BJ (cell line): ENCODE data around the gene SYNPO2. TPM values are rescaled to one million over a fixed set of nuclear protein-coding genes. Genes with fewer than 3 reads are reported as not detected.

Source experiments
- CTCF ChIA-PET: fragments of 350-600 bp; formaldehyde crosslinking; extraction: SDS; loops from one replicate; lab custom pipeline; 2021; ENCODE audit warnings: antibody characterized with exemption, inconsistent platforms; lab: Yijun Ruan, JAX
- POLR2A ChIA-PET: fragments of 300-600 bp; sonication (Branson Sonifier 250); formaldehyde crosslinking; extraction: SDS; loops from one replicate; lab custom pipeline; 2021; ENCODE audit warnings: antibody characterized with exemption; lab: Charles Lee
- DNase-seq: peaks from one replicate; pipeline ENCODE4 v3.0.0-alpha.2; 2011; ENCODE audit warnings: low read depth
- H3K27me3 ChIP-seq: 2 replicates; pipeline ENCODE4 v1.6.0; 2011; ENCODE audit warnings: low read length; ENCODE audit not compliant: control insufficient read depth, insufficient read depth
- H3K36me3 ChIP-seq: 2 replicates; pipeline ENCODE4 v1.5.1; 2011; ENCODE audit warnings: low read length; ENCODE audit not compliant: control insufficient read depth, insufficient read depth
- H3K4me3 ChIP-seq: 2 replicates; pipeline ENCODE4 v1.5.1; 2011; ENCODE audit warnings: low read depth, mild to moderate bottlenecking, control low read depth, low read length
- CTCF ChIP-seq: IDR thresholded peaks from 2 replicates; pipeline ENCODE4 v1.5.1; 2011; ENCODE audit warnings: low read depth, mild to moderate bottlenecking, control low read depth, inconsistent platforms, low read length, moderate library complexity; ENCODE audit not compliant: insufficient read depth
- polyA plus RNA-seq: library from polyadenylated mRNA; depleted of rRNA; stranded (reverse); fragments of >200 nt; gene quantifications from 2 replicates; pipeline ENCODE4 v1.2.3, GENCODE V29; 2011

SYNPO2 gene
- polyA plus RNA-seq, 1 experiment = 39.9 TPM

- no peak for DNase-seq
- ChIA-PET CTCF (interaction anchor here (1.6 to 6.3 kb wide), 2 partner anchors 10 to 56 kb away, joined by 3 to 37 read pairs; no protein-coding TSS in a partner anchor), POLR2A (interaction anchor here (0.5 kb wide), 1 partner anchor 174 kb away, joined by 3 read pairs; the partner anchor contains the start of gene USP53)
- H3K36me3 ChIP-seq = no peaks in the 10 kb centered on the region
- H3K4me3 ChIP-seq = no peak overlapping the region
- no peaks in the 10 kb centered on the region for H3K27me3 ChIP-seq
- TF ChIP-seq CTCF = no peak
These were observed 150.5 kb downstream of the SYNPO2 start for GRCh38 chr4:119039160-119039559.

GRCh38 chr4:119039779-119040178, 151.1 kb downstream of the SYNPO2 start:
- DNase-seq = no peak
- H3K27me3 ChIP-seq = no peaks in the 10 kb centered on the region
- CTCF ChIA-PET = interaction anchor here (0.6 to 6.3 kb wide), 8 partner anchors 9 to 187 kb away, joined by 3 to 37 read pairs (median 4); no protein-coding TSS in a partner anchor
- no peaks in the 10 kb centered on the region for H3K36me3 ChIP-seq
- no peak overlapping the region for H3K4me3 ChIP-seq
- POLR2A ChIA-PET = interaction anchor here (1.4 to 1.5 kb wide), 2 partner anchors 24 to 174 kb away, joined by 5 to 13 read pairs; partner anchors contain the start of gene USP53
- peak; percentile 26; the same call in 1 of the 2 replicates for TF ChIP-seq CTCF

- CTCF ChIA-PET = interaction anchor here (0.6 to 6.3 kb wide), 11 partner anchors 9 to 259 kb away, joined by 3 to 37 read pairs (median 3); no protein-coding TSS in a partner anchor
- TF ChIP-seq CTCF = no peak
These were observed 151.6 kb downstream of the SYNPO2 start for GRCh38 chr4:119040261-119040660.

GRCh38 chr4:119040694-119041185, 152.1 kb downstream of the SYNPO2 start:
- CTCF ChIA-PET = interaction anchor here (0.6 to 6.3 kb wide), 18 partner anchors 10 to 258 kb away, joined by 3 to 37 read pairs (median 3); partner anchors contain the start of gene USP53

More at GRCh38 chr4:119040261-119040660, 151.6 kb downstream of the SYNPO2 start:
- Histone ChIP-seq H3K27me3 (no peaks in the 10 kb centered on the region), H3K4me3 (no peak overlapping the region), H3K36me3 (no peaks in the 10 kb centered on the region)
- no peak for DNase-seq
- POLR2A ChIA-PET = interaction anchor here (0.7 to 1.5 kb wide), 6 partner anchors 14 to 174 kb away, joined by 4 to 13 read pairs (median 4); partner anchors contain the start of gene USP53

More at GRCh38 chr4:119040694-119041185, 152.1 kb downstream of the SYNPO2 start:
- Histone ChIP-seq H3K4me3 (no peak overlapping the region), H3K36me3 (no peaks in the 10 kb centered on the region), H3K27me3 (no peaks in the 10 kb centered on the region)
- POLR2A ChIA-PET = interaction anchor here (0.7 to 1.5 kb wide), 10 partner anchors 15 to 259 kb away, joined by 4 to 13 read pairs (median 5); partner anchors contain the start of gene USP53
- no peak for TF ChIP-seq CTCF
- peak; percentile 77 for DNase-seq
